CD4-positive, alpha-beta memory T cell (primary cell): ENCODE results near the gene IL3. TPM values are rescaled to one million over a fixed set of nuclear protein-coding genes. Genes with fewer than 3 reads are reported as not detected.

Source experiments
- CTCF ChIA-PET: fragments of 350-600 bp; sonication (Branson Sonifier 250); formaldehyde crosslinking; loops from one replicate; lab custom pipeline; 2021; ENCODE audit warnings: inconsistent platforms; ENCODE audit not compliant: partially characterized antibody; lab: Charles Lee
- POLR2A ChIA-PET: fragments of 350-600 bp; sonication (Branson Sonifier 250); formaldehyde crosslinking; loops from one replicate; lab custom pipeline; 2021; ENCODE audit not compliant: partially characterized antibody; lab: Charles Lee
- DNase-seq, 5 donors: peaks; one replicate each; pipeline versions ENCODE4 v3.0.0 to v3.0.0-alpha.2; 2020 to 2022; ENCODE audit warnings: mixed read lengths in 1 of 5
- H3K27ac ChIP-seq: one replicate; pipeline ENCODE4 v1.7.0; 2013; ENCODE audit warnings: low read depth, low read length
- H3K27me3 ChIP-seq: 2 replicates; pipeline ENCODE4 v1.7.0; 2013; ENCODE audit warnings: mild to moderate bottlenecking, low read length, moderate library complexity; ENCODE audit not compliant: insufficient read depth
- H3K36me3 ChIP-seq: 2 replicates; pipeline ENCODE4 v1.7.0; 2013; ENCODE audit warnings: mild to moderate bottlenecking, low read length, moderate library complexity; ENCODE audit not compliant: insufficient read depth
- H3K4me1 ChIP-seq: 2 replicates; pipeline ENCODE4 v1.7.0; 2013; ENCODE audit warnings: mild to moderate bottlenecking, low read length, moderate library complexity; ENCODE audit not compliant: insufficient read depth
- H3K4me3 ChIP-seq, 2 donors: one replicate each; pipeline ENCODE4 v1.7.0; 2013; ENCODE audit warnings: low read length in 2 of 2, mild to moderate bottlenecking in 1 of 2
- H3K9me3 ChIP-seq, 2 donors: one replicate each; pipeline ENCODE4 v1.7.0; 2013; ENCODE audit warnings: low read length in 2 of 2, control low read depth in 1 of 2; ENCODE audit not compliant: control insufficient read depth in 1 of 2
- H3K27ac Mint-ChIP-seq, 7 donors: one replicate each; pipeline ENCODE4 v1.8.0; 2020 to 2021; ENCODE audit warnings: mixed read lengths in 7 of 7, mild to moderate bottlenecking in 6 of 7, inconsistent platforms in 3 of 7, moderate library complexity in 3 of 7
- H3K27me3 Mint-ChIP-seq, 2 donors: one replicate each; pipeline ENCODE4 v1.8.0; 2020 to 2021; ENCODE audit warnings: mixed read lengths in 2 of 2
- H3K36me3 Mint-ChIP-seq, 2 donors: one replicate each; pipeline ENCODE4 v1.8.0; 2020 to 2021; ENCODE audit warnings: mixed read lengths in 2 of 2, inconsistent platforms in 1 of 2, mild to moderate bottlenecking in 1 of 2
- H3K4me1 Mint-ChIP-seq, 4 donors: one replicate each; pipeline ENCODE4 v1.8.0; 2020 to 2021; ENCODE audit warnings: mixed read lengths in 4 of 4, mild to moderate bottlenecking in 1 of 4
- H3K4me3 Mint-ChIP-seq, 8 donors: one replicate each; pipeline ENCODE4 v1.8.0; 2020 to 2021; ENCODE audit warnings: mixed read lengths in 8 of 8, mild to moderate bottlenecking in 7 of 8, moderate library complexity in 6 of 8, inconsistent platforms in 3 of 8
- H3K9me3 Mint-ChIP-seq, 8 donors: one replicate each; pipeline ENCODE4 v1.8.0; 2020 to 2021; ENCODE audit warnings: mixed read lengths in 8 of 8, mild to moderate bottlenecking in 5 of 8, inconsistent platforms in 3 of 8, moderate library complexity in 1 of 8
- intact Hi-C: fragments of 100-400 bp; cut with micrococcal nuclease; formaldehyde crosslinking; loops from one replicate; pipeline ENCODE4 v1.15.1; 2023
- polyA plus RNA-seq, 2 donors: library from polyadenylated mRNA; unstranded; fragments of 300-500 nt; fragmentation: Illumina TruSeq; gene quantifications; one replicate each; pipeline ENCODE4 v1.2.3, GENCODE V29; 2021
- total RNA-seq, 2 experiments: library from RNA; stranded (reverse); gene quantifications; one replicate each; pipeline ENCODE4 v1.2.3, GENCODE V29; 2021

IL3 gene
- total and polyA plus RNA-seq, 4 experiments from 2014 or later, result not detected

GRCh38 chr5:132020568-132021339, 39.7 kb upstream of the IL3 start:
- CTCF ChIA-PET, result interaction anchor here (1.1 to 3.1 kb wide), 6 partner anchors 13 to 431 kb away, joined by 4 to 19 read pairs (median 6); no protein-coding TSS in a partner anchor

GRCh38 chr5:132021654-132022053, 38.8 kb upstream of the IL3 start:
- H3K36me3 ChIP-seq, result no peaks in the 10 kb centered on the region
- Mint-ChIP-seq H3K36me3 (no peaks in the 10 kb centered on the region), H3K27ac (peak overlapping the region in 3 of 7 donors; percentile 24 to 95 (median 27)), H3K4me3 (no peak overlapping the region), H3K27me3 (no peaks in the 10 kb centered on the region), H3K4me1 (peaks cover 32 to 50% (median 39%) of the 10 kb centered on the region in 4 donors), H3K9me3 (no peaks in the 10 kb centered on the region)
- no peak overlapping the region for H3K4me3 ChIP-seq
- H3K9me3 ChIP-seq, result no peaks in the 10 kb centered on the region
- intact Hi-C loops, result no loop called here
- peaks cover 55% of the 10 kb centered on the region for H3K4me1 ChIP-seq
- no peak for DNase-seq
- CTCF ChIA-PET, result interaction anchor here (2.1 kb wide), 1 partner anchor 14 kb away, joined by 9 read pairs; no protein-coding TSS in a partner anchor
- POLR2A ChIA-PET, result interaction anchor here (1.1 to 1.5 kb wide), 3 partner anchors 12 to 225 kb away, joined by 3 to 5 read pairs (median 3); partner anchors contain the start of gene FNIP1
- no peak overlapping the region for H3K27ac ChIP-seq
- H3K27me3 ChIP-seq, result no peaks in the 10 kb centered on the region

More at GRCh38 chr5:132020568-132021339, 39.7 kb upstream of the IL3 start:
- intact Hi-C loops, result loop anchor here (1.0 kb wide), 1 partner anchor 36 kb away; no protein-coding TSS in a partner anchor
- Histone ChIP-seq H3K4me1 (peaks cover 54% of the 10 kb centered on the region), H3K27ac (peak overlapping the region; percentile 67), H3K4me3 (no peak overlapping the region), H3K27me3 (no peaks in the 10 kb centered on the region), H3K9me3 (no peaks in the 10 kb centered on the region), H3K36me3 (no peaks in the 10 kb centered on the region)
- H3K4me1 Mint-ChIP-seq, result peaks cover 35 to 58% (median 44%) of the 10 kb centered on the region in 4 donors
- H3K9me3 Mint-ChIP-seq, result no peaks in the 10 kb centered on the region
- DNase-seq, result no peak
- H3K27ac Mint-ChIP-seq, result peak overlapping the region; percentile 90 to 99 (median 97)
- H3K4me3 Mint-ChIP-seq, result peak overlapping the region in 7 of 8 donors; percentile 30 to 77 (median 75)
- POLR2A ChIA-PET, result interaction anchor here (1.1 to 1.6 kb wide), 4 partner anchors 11 to 224 kb away, joined by 3 to 5 read pairs (median 4); partner anchors contain the start of gene FNIP1
- no peaks in the 10 kb centered on the region for H3K27me3 Mint-ChIP-seq
- H3K36me3 Mint-ChIP-seq, result no peaks in the 10 kb centered on the region

- intact Hi-C loops, result no loop called here
- Mint-ChIP-seq H3K27ac (peak overlapping the region in 4 of 7 donors; percentile 44 to 90 (median 78)), H3K9me3 (no peaks in the 10 kb centered on the region), H3K27me3 (no peaks in the 10 kb centered on the region), H3K4me3 (no peak overlapping the region), H3K36me3 (no peaks in the 10 kb centered on the region), H3K4me1 (peaks cover 31 to 39% (median 32%) of the 10 kb centered on the region in 4 donors)
- Histone ChIP-seq H3K4me3 (no peak overlapping the region), H3K36me3 (no peaks in the 10 kb centered on the region), H3K4me1 (peaks cover 55% of the 10 kb centered on the region), H3K27ac (no peak overlapping the region), H3K27me3 (no peaks in the 10 kb centered on the region), H3K9me3 (no peaks in the 10 kb centered on the region)
- ChIA-PET POLR2A (no interaction called here), CTCF (interaction anchor here (2.1 kb wide), 1 partner anchor 15 kb away, joined by 9 read pairs; no protein-coding TSS in a partner anchor)
- DNase-seq, result no peak
These were observed 37.7 kb upstream of the IL3 start for GRCh38 chr5:132022737-132023136.

DNA sequence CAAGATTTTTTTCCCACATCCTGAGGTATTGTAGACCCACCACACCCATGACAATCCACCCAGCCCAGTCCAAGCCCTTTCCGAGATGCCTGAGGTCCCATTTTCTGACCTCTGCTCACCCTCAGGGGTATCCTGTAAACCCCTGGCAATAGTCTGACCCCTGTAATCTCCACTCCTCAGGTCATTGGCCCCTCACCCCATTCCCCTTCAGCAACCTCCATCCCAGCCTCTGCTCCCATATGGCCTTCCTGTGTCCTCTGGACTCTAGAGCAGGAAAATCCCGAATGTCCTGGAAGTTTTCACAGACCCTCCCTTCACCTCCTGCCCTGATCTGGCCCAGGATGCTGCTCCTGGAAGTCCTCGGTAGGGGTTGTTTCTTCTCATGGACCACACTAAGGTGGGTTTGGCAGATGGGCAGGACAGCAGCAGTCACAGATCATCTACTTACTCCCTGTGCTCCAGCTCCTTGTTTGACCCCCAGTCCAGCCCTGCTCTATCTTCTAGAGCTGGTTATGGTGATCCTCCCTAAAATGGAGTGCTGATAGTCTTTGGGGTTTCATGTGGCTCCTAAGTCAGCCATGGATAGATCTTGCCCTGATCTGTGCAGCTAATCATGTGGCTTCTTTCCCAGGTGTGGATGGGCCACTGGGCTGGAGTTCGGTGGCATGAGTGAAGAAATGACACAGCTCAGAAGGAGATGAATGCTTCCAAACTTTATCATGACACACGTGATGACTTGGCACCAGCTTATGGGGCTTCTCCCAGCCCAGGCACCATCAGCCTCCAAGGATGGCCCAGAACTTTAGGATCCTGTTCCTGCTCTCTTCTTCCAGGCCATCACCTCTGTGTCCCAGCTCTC, 37.0 kb upstream of the IL3 start:
- peak overlapping the region in 3 of 7 donors; percentile 44 to 90 (median 83) for H3K27ac Mint-ChIP-seq
- no peaks in the 10 kb centered on the region for H3K36me3 ChIP-seq
- H3K4me3 Mint-ChIP-seq, result no peak overlapping the region
- H3K4me3 ChIP-seq, result no peak overlapping the region
- H3K36me3 Mint-ChIP-seq, result no peaks in the 10 kb centered on the region
- CTCF ChIA-PET, result interaction anchor here (1.4 to 2.1 kb wide), 2 partner anchors 16 to 40 kb away, joined by 3 to 5 read pairs; no protein-coding TSS in a partner anchor
- peaks cover 27 to 33% (median 31%) of the 10 kb centered on the region in 4 donors for H3K4me1 Mint-ChIP-seq
- no peaks in the 10 kb centered on the region for H3K27me3 Mint-ChIP-seq
- no peaks in the 10 kb centered on the region for H3K9me3 ChIP-seq
- POLR2A ChIA-PET, result no interaction called here
- intact Hi-C loops, result no loop called here
- peaks cover 52% of the 10 kb centered on the region for H3K4me1 ChIP-seq
- no peaks in the 10 kb centered on the region for H3K27me3 ChIP-seq
- H3K9me3 Mint-ChIP-seq, result no peaks in the 10 kb centered on the region
- H3K27ac ChIP-seq, result no peak overlapping the region
- DNase-seq, result no peak

- intact Hi-C loops, result no loop called here
- Mint-ChIP-seq H3K4me3 (no peak overlapping the region), H3K9me3 (no peaks in the 10 kb centered on the region), H3K36me3 (no peaks in the 10 kb centered on the region), H3K4me1 (peaks cover 22 to 31% (median 27%) of the 10 kb centered on the region in 4 donors), H3K27me3 (no peaks in the 10 kb centered on the region), H3K27ac (no peak overlapping the region)
- Histone ChIP-seq H3K27ac (no peak overlapping the region), H3K9me3 (no peaks in the 10 kb centered on the region), H3K4me1 (peaks cover 46% of the 10 kb centered on the region), H3K27me3 (no peaks in the 10 kb centered on the region), H3K4me3 (no peak overlapping the region), H3K36me3 (no peaks in the 10 kb centered on the region)
- POLR2A ChIA-PET, result no interaction called here
- DNase-seq, result no peak
- CTCF ChIA-PET, result interaction anchor here (1.4 to 2.1 kb wide), 2 partner anchors 16 to 39 kb away, joined by 3 to 5 read pairs; no protein-coding TSS in a partner anchor
These were observed 36.4 kb upstream of the IL3 start for GRCh38 chr5:132024117-132024435.

DNA sequence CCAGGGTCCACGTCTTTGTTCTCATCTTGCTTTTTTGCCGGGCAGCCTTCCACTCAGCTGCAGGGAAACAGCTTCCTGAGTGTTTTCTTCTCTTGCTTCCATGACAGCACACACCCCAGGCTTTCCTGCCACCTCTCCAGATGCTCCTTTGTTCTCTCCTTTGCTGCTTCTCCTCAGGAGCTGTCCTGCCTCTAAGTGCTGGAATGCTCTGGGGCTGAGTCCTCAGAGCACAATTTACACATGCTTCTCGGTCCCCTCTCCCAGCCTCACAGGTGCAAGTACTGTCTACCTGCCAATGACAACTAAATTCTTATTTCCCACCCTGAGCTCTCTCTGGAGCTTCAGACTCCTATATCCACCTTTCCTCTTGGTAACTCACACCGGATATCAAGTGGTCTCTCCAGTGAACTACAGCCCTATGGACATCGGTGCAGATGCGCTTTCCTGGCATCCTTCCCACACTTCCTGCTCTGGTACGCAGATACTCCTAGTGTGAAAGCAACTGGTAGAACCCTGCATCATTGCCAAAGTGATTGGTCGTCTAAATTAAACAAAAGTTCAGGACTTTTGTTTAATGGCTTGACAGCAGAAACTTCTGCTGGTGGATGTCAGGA, 35.6 kb upstream of the IL3 start:
- ChIA-PET CTCF (interaction anchor here (1.4 to 2.1 kb wide), 2 partner anchors 17 to 38 kb away, joined by 3 to 5 read pairs; no protein-coding TSS in a partner anchor), POLR2A (no interaction called here)
- Histone ChIP-seq H3K27me3 (no peaks in the 10 kb centered on the region), H3K27ac (no peak overlapping the region), H3K4me3 (no peak overlapping the region), H3K9me3 (no peaks in the 10 kb centered on the region), H3K4me1 (peaks cover 38% of the 10 kb centered on the region), H3K36me3 (no peaks in the 10 kb centered on the region)
- Mint-ChIP-seq H3K27me3 (peaks cover 1 to 2% of the 10 kb centered on the region in 2 donors), H3K27ac (no peak overlapping the region), H3K4me3 (no peak overlapping the region), H3K9me3 (no peaks in the 10 kb centered on the region), H3K36me3 (no peaks in the 10 kb centered on the region), H3K4me1 (peaks cover 14 to 28% (median 20%) of the 10 kb centered on the region in 4 donors)
- DNase-seq, result no peak
- intact Hi-C loops, result no loop called here
